PC-9 (cell line): Measurements from ENCODE around the gene HCRT.

ENCODE experiments used
- CTCF ChIP-seq: fragments of 200-600 bp; sonication (generic); conservative IDR thresholded peaks from 2 replicates; pipeline ENCODE4 v1.6.1; 2017; ENCODE audit warnings: mixed run types, antibody characterized with exemption, mild to moderate bottlenecking, moderate library complexity
- EZH2 ChIP-seq: fragments of 200-600 bp; sonication (generic); IDR thresholded peaks from 2 replicates; pipeline ENCODE4 v1.8.0; 2017; ENCODE audit warnings: antibody characterized with exemption, low read depth

GRCh38 chr17:42179335-42179734, 5.9 kb downstream of the HCRT start:
- no peak for TF ChIP-seq CTCF
- no peak for TF ChIP-seq EZH2
